Ishikawa (cell line): Measurements from ENCODE around the gene VAV3.

ENCODE experiments used
- CEBPB ChIP-seq: IDR thresholded peaks from 2 replicates; pipeline ENCODE4 v1.6.1; 2012
- CREB1 ChIP-seq: IDR thresholded peaks from 2 replicates; pipeline ENCODE4 v1.6.1; 2012; ENCODE audit warnings: low read depth
- EGR1 ChIP-seq: IDR thresholded peaks from 2 replicates; pipeline ENCODE4 v1.6.1; 2012
- EP300 ChIP-seq: IDR thresholded peaks from 2 replicates; pipeline ENCODE4 v1.6.1; 2012; ENCODE audit warnings: borderline replicate concordance
- FOXM1 ChIP-seq: IDR thresholded peaks from 2 replicates; pipeline ENCODE4 v1.6.1; 2012; ENCODE audit warnings: low read depth, borderline replicate concordance
- MAX ChIP-seq: IDR thresholded peaks from 2 replicates; pipeline ENCODE4 v1.6.1; 2012
- NFIC ChIP-seq: IDR thresholded peaks from 2 replicates; pipeline ENCODE4 v1.6.1; 2012
- RAD21 ChIP-seq: IDR thresholded peaks from 2 replicates; pipeline ENCODE4 v1.6.1; 2012; ENCODE audit warnings: low read depth
- REST ChIP-seq: IDR thresholded peaks from 2 replicates; pipeline ENCODE4 v1.6.1; 2012; ENCODE audit warnings: low read depth, mild to moderate bottlenecking
- TAF1 ChIP-seq: IDR thresholded peaks from 2 replicates; pipeline ENCODE4 v1.6.1; 2012; ENCODE audit warnings: low read depth, mild to moderate bottlenecking
- TCF12 ChIP-seq: IDR thresholded peaks from 2 replicates; pipeline ENCODE4 v1.6.1; 2012; ENCODE audit warnings: low read depth
- TEAD4 ChIP-seq: IDR thresholded peaks from 2 replicates; pipeline ENCODE4 v1.6.1; 2012
- USF1 ChIP-seq: IDR thresholded peaks from 2 replicates; pipeline ENCODE4 v1.6.1; 2012
- YY1 ChIP-seq: IDR thresholded peaks from 2 replicates; pipeline ENCODE4 v1.6.1; 2012; ENCODE audit warnings: low read depth
- ZBTB7A ChIP-seq: IDR thresholded peaks from 2 replicates; pipeline ENCODE4 v1.6.1; 2012; ENCODE audit warnings: low read depth

VAV3 gene

GRCh38 chr1:107741242-107741641, 223.7 kb downstream of the VAV3 start:
- TF ChIP-seq FOXM1 (no peak), TCF12 (no peak), TEAD4 (no peak), YY1 (no peak), EP300 (no peak), RAD21 (no peak), TAF1 (no peak), CEBPB (no peak), NFIC (no peak), EGR1 (no peak), CREB1 (no peak), MAX (no peak), USF1 (no peak), REST (no peak), ZBTB7A (no peak)

GRCh38 chr1:107740579-107740978, 224.4 kb downstream of the VAV3 start:
- TF ChIP-seq RAD21 (no peak), MAX (no peak), NFIC (no peak), REST (no peak), CEBPB (no peak), FOXM1 (no peak), YY1 (no peak), TCF12 (no peak), CREB1 (no peak), TAF1 (no peak), EGR1 (no peak), ZBTB7A (no peak), USF1 (no peak), TEAD4 (no peak), EP300 (no peak)

- TF ChIP-seq RAD21 (no peak), EP300 (no peak), USF1 (no peak), REST (no peak), YY1 (no peak), CEBPB (no peak), TCF12 (no peak), NFIC (no peak), MAX (no peak), CREB1 (no peak), EGR1 (no peak), ZBTB7A (no peak), TEAD4 (no peak), TAF1 (no peak), FOXM1 (no peak)
Observed at GRCh38 chr1:107739651-107740050, 225.3 kb downstream of the VAV3 start.

GRCh38 chr1:107739201-107739600, 225.8 kb downstream of the VAV3 start:
- TF ChIP-seq TAF1 = no peak
- TF ChIP-seq REST = no peak
- peak; percentile 58; the same call in 1 of the 2 replicates for TF ChIP-seq TEAD4
- TF ChIP-seq FOXM1 = peak; percentile 65; the same call in 1 of the 2 replicates
- TF ChIP-seq CREB1 = no peak
- peak; percentile 63 for TF ChIP-seq NFIC
- TF ChIP-seq EGR1 = no peak
- TF ChIP-seq YY1 = no peak
- peak; percentile 84 for TF ChIP-seq EP300
- no peak for TF ChIP-seq USF1
- TF ChIP-seq RAD21 = no peak
- TF ChIP-seq MAX = no peak
- TF ChIP-seq TCF12 = peak; percentile 68; the same call in 1 of the 2 replicates
- 0 out of 2 replicates have a peak, but pooled peaks have one; percentile 3 for TF ChIP-seq CEBPB
